HepG2 (cell line): ENCODE results near the gene KCNK5. TPM values are rescaled to one million over a fixed set of nuclear protein-coding genes. Genes with fewer than 3 reads are reported as not detected.

Experiments
- ATAC-seq: fragments of 200-7000 bp; cut with Tn5 transposase; 3 replicates; pipeline ENCODE4 v1.9.1; 2020; ENCODE audit warnings: mild to moderate bottlenecking, moderate library complexity
- BruUV-seq: library from RNA; stranded (reverse); fragments of 400-500 nt; replicated peaks from 2 replicates; lab custom pipeline; 2021; lab: Mats Ljungman, UMichigan
- CTCF ChIA-PET: fragments of 300-600 bp; formaldehyde crosslinking; extraction: SDS; loops from one replicate; lab custom pipeline; 2021; ENCODE audit warnings: low total read pairs, inconsistent platforms, low intra/inter-chr PET ratio; lab: Yijun Ruan, JAX
- POLR2A ChIA-PET: fragments of 350-600 bp; sonication (Branson Sonifier 250); formaldehyde crosslinking; loops from one replicate; lab custom pipeline; 2020; ENCODE audit warnings: antibody characterized with exemption, inconsistent platforms; lab: Yijun Ruan, JAX
- DNase-seq: peaks from one replicate; pipeline ENCODE4 v3.0.0-alpha.2; 2015; ENCODE audit warnings: low spot score
- FAIRE-seq: peaks from 3 replicates; lab custom pipeline; 2011; peaks lifted over from hg19 to GRCh38; lab: Jason Lieb, UNC
- H2AFZ ChIP-seq: one replicate; pipeline ENCODE4 v1.6.1; 2011; ENCODE audit warnings: low read length, inconsistent platforms
- H3K27ac ChIP-seq: fragments of 300-600 bp; 3 replicates; pipeline ENCODE4 v1.8.0; 2011; ENCODE audit warnings: mixed run types, mild to moderate bottlenecking, mixed read lengths, low read length, inconsistent platforms; ENCODE audit not compliant: insufficient read depth; ENCODE audit errors: extremely low read length
- H3K27me3 ChIP-seq, 2 experiments: fragments of 200-600 bp in 1 of 2; 2 replicates in 1 of 2; 3 replicates in 1 of 2; pipeline versions ENCODE4 v1.6.0 to v1.8.0; 2011; ENCODE audit warnings: low read length in 2 of 2, mild to moderate bottlenecking in 2 of 2, moderate library complexity in 2 of 2, inconsistent platforms in 1 of 2; ENCODE audit not compliant: insufficient read depth in 2 of 2, control insufficient read depth in 1 of 2
- H3K36me3 ChIP-seq, 2 experiments: fragments of 200-600 bp in 1 of 2; replicated peaks in 1 of 2; 2 replicates in 1 of 2; 3 replicates in 1 of 2; pipeline versions ENCODE4 v1.5.1 to v1.8.0; 2011; ENCODE audit warnings: low read length in 2 of 2, inconsistent platforms in 1 of 2; ENCODE audit not compliant: insufficient read depth in 2 of 2, control insufficient read depth in 1 of 2
- H3K4me1 ChIP-seq: 2 replicates; pipeline ENCODE4 v1.5.1; 2012; ENCODE audit warnings: low read length, inconsistent platforms; ENCODE audit not compliant: insufficient read depth
- H3K4me2 ChIP-seq: 2 replicates; pipeline ENCODE4 v1.6.0; 2011; ENCODE audit warnings: low read depth, low read length, inconsistent platforms
- H3K4me3 ChIP-seq, 3 experiments: fragments of 200-600 bp in 1 of 3; sonication (generic), shearing (Covaris generic) in 1 of 3; replicated peaks in 1 of 3; 2 replicates each; pipeline ENCODE4 v1.5.1; 2011 to 2016; ENCODE audit warnings: low read length in 3 of 3, inconsistent platforms in 2 of 3, low read depth in 2 of 3, mild to moderate bottlenecking in 2 of 3, control low read depth in 1 of 3, mixed read lengths in 1 of 3; ENCODE audit not compliant: insufficient read depth in 1 of 3
- H3K79me2 ChIP-seq: one replicate; pipeline ENCODE4 v1.6.1; 2011; ENCODE audit warnings: low read length, inconsistent platforms; ENCODE audit not compliant: insufficient read depth
- H3K9ac ChIP-seq: 2 replicates; pipeline ENCODE4 v1.6.0; 2011; ENCODE audit warnings: mild to moderate bottlenecking, low read depth, low read length, inconsistent platforms; ENCODE audit not compliant: insufficient read depth
- H3K9me3 ChIP-seq: 2 replicates; pipeline ENCODE4 v1.5.1; 2012; ENCODE audit warnings: mild to moderate bottlenecking, low read length
- H4K20me1 ChIP-seq: 2 replicates; pipeline ENCODE4 v1.6.0; 2011; ENCODE audit warnings: inconsistent platforms, mild to moderate bottlenecking, low read length, moderate library complexity; ENCODE audit not compliant: insufficient read depth
- ELF1 ChIP-seq: sonication (generic); formaldehyde crosslinking; IDR thresholded peaks from 2 replicates; pipeline ENCODE4 v1.4.0; 2020; ENCODE audit warnings: missing genetic modification reagents
- ETV6 ChIP-seq: sonication (generic); formaldehyde crosslinking; conservative IDR thresholded peaks from 2 replicates; pipeline ENCODE4 v1.4.0; 2020; ENCODE audit warnings: missing genetic modification reagents
- NR1H2 ChIP-seq: sonication (generic); formaldehyde crosslinking; IDR thresholded peaks from 2 replicates; pipeline ENCODE4 v1.8.1; 2022; ENCODE audit warnings: low read depth, missing genetic modification reagents, borderline replicate concordance
- PAF1 ChIP-seq: IDR thresholded peaks from 2 replicates; pipeline ENCODE4 v1.6.1; 2016; ENCODE audit warnings: missing genetic modification reagents, missing compliant biosample characterization
- TOPORS ChIP-seq: sonication (generic); formaldehyde crosslinking; IDR thresholded peaks from 2 replicates; pipeline ENCODE4 v1.8.0; 2023; ENCODE audit warnings: mild to moderate bottlenecking, missing genetic modification reagents
- ZNF510 ChIP-seq: sonication (generic); formaldehyde crosslinking; IDR thresholded peaks from 2 replicates; pipeline ENCODE4 v1.4.0; 2020; ENCODE audit warnings: low read depth, mild to moderate bottlenecking, missing genetic modification reagents
- ZNF678 ChIP-seq: sonication (generic); formaldehyde crosslinking; IDR thresholded peaks from 2 replicates; pipeline ENCODE4 v1.4.0; 2020; ENCODE audit warnings: mild to moderate bottlenecking, missing genetic modification reagents
- ZNF75D ChIP-seq: sonication (generic); formaldehyde crosslinking; IDR thresholded peaks from 2 replicates; pipeline ENCODE4 v1.8.1; 2023; ENCODE audit warnings: missing genetic modification reagents, mild to moderate bottlenecking, borderline replicate concordance
- WGBS: methylation state at CpG from one replicate; pipeline ENCODE4 v1.1.6; 2017; ENCODE audit warnings: low lambda C conversion rate; 5-methylcytosine and 5-hydroxymethylcytosine counted together
- in situ Hi-C: cut with HindIII; loops from 2 replicates; pipeline ENCODE4 v1.10.0; 2017; ENCODE audit warnings: low pct_unique_long_range_greater_than_20kb; ENCODE audit not compliant: extremely low pct_ligation_motif_present
- intact Hi-C: fragments of 100-400 bp; cut with micrococcal nuclease; formaldehyde crosslinking; loops from one replicate; pipeline ENCODE4 v1.10.0; 2022; ENCODE audit not compliant: unreplicated experiment
- polyA plus RNA-seq, 8 experiments: library from polyadenylated mRNA; depleted of rRNA in 3 of 8; stranded (reverse) in 7 of 8; unstranded in 1 of 8; fragments of >200 nt; fragmentation: Illumina TruSeq in 4 of 8; extraction: Trizol in 4 of 8; gene quantifications; 2 replicates each; pipeline versions ENCODE4 v1.2.1 to v1.2.3, GENCODE V29; 2011 to 2016; ENCODE audit warnings: low read depth in 4 of 8, missing spikeins in 1 of 8, mixed read lengths in 1 of 8; ENCODE audit not compliant: insufficient read depth in 1 of 8
- total RNA-seq, 5 experiments: library from RNA; depleted of rRNA; stranded (reverse); fragments of >200 nt; fragmentation: Illumina TruSeq; extraction: Trizol; gene quantifications; 2 replicates each; pipeline ENCODE4 v1.2.3, GENCODE V29; 2016; ENCODE audit warnings: low read depth in 1 of 5
- TF ChIP-seq, protein P1 (sequence below): sonication (generic); formaldehyde crosslinking; IDR thresholded peaks from 2 replicates; pipeline ENCODE4 v1.8.0; 2022; ENCODE audit warnings: missing genetic modification reagents, mild to moderate bottlenecking, moderate library complexity, borderline replicate concordance

The KCNK5 gene
- total and polyA plus RNA-seq, 2 of the 13 experiments (the other 11 are each of a cell fraction or from before 2014, with no cell fraction given), result 0.04 TPM; not detected in 1

DNA sequence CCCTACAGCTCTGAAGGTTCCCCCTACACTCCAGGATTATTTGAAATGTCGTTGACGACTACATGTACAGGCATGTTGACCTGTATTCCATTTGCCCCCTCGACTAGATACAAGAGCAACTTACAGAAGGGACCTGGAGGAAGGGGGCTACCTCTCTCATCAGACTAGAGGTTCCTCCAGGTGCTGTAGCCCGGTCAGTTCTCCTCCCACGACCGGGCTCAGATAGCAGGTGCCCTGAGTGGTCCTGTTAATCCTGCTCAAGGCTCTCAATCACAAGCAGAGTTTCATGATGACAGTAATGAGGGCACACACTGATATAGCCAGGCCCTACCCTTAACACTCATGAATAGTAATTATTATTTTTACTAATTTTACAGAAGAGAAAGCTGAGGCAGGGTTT is 36.5 kb downstream of the KCNK5 start:
- Histone ChIP-seq H3K4me3 (no peak overlapping the region), H4K20me1 (no peaks in the 10 kb centered on the region), H3K27ac (no peak overlapping the region), H3K4me1 (no peaks in the 10 kb centered on the region), H3K79me2 (no peaks in the 10 kb centered on the region), H3K36me3 (no peaks in the 10 kb centered on the region), H2AFZ (no peak overlapping the region), H3K4me2 (no peak overlapping the region), H3K27me3 (no peaks in the 10 kb centered on the region), H3K9me3 (no peaks in the 10 kb centered on the region), H3K9ac (no peak overlapping the region)
- POLR2A ChIA-PET, result no interaction called here
- DNase-seq (no peak), FAIRE-seq (no peak), ATAC-seq (no peak)
- intact Hi-C loops (no loop called here), in situ Hi-C loops (no loop called here)
- CTCF ChIA-PET, result no interaction called here
- TF ChIP-seq ZNF75D (CRISPR knock-in tag), result no peak
- TF ChIP-seq, protein P1, sequence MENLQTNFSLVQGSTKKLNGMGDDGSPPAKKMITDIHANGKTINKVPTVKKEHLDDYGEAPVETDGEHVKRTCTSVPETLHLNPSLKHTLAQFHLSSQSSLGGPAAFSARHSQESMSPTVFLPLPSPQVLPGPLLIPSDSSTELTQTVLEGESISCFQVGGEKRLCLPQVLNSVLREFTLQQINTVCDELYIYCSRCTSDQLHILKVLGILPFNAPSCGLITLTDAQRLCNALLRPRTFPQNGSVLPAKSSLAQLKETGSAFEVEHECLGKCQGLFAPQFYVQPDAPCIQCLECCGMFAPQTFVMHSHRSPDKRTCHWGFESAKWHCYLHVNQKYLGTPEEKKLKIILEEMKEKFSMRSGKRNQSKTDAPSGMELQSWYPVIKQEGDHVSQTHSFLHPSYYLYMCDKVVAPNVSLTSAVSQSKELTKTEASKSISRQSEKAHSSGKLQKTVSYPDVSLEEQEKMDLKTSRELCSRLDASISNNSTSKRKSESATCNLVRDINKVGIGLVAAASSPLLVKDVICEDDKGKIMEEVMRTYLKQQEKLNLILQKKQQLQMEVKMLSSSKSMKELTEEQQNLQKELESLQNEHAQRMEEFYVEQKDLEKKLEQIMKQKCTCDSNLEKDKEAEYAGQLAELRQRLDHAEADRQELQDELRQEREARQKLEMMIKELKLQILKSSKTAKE (CRISPR knock-in tag), result no peak
- no peak for TF ChIP-seq ZNF678 (CRISPR knock-in tag)
- TF ChIP-seq PAF1 (CRISPR knock-in tag), result no peak
- no TSS peak for BruUV-seq
- 45% methylated on average over 6 of the region's 6 CpGs for WGBS

DNA sequence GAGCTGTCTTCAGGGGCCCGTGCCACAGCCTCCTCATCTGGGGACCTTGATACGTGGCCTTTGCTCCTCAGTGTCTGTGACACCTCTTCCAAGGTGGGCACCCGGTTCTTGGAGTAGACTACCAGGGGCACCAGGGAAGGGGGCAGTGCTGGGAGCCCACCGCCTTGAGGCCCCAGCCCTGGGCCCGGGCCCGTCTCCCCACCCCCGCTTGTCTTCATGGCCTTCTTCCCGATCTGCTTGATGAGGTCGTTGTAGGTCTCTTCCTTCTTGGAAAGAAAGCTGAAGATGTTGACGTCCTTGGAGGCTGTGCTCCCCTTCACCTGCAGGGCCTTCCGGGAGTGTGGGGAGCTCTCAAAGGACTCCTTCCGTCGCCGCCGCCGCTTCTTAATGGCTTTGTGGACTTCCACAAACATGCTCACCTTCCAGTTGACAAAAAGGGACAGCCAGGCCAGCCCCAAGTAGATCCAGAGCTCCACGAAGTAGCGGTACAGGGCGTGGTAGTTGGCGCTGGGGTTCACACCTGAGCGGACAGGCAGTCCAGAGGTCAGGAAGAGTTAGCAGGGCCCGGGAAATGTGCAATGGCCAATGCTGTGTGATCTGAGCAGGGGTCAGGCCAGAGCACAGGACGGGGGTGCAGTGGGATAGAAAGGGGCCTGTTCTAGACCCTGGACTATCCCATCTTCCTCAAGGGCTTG is 37.9 kb downstream of the KCNK5 start:
- DNase-seq (no peak), ATAC-seq (no peak), FAIRE-seq (no peak)
- Histone ChIP-seq H3K9me3 (no peaks in the 10 kb centered on the region), H3K36me3 (no peaks in the 10 kb centered on the region), H3K4me1 (no peaks in the 10 kb centered on the region), H3K4me3 (no peak overlapping the region), H4K20me1 (no peaks in the 10 kb centered on the region), H2AFZ (no peak overlapping the region), H3K79me2 (no peaks in the 10 kb centered on the region), H3K27me3 (no peaks in the 10 kb centered on the region; a peak in 1 of 5 replicates)
- WGBS, result 64% methylated on average over 18 of the region's 23 CpGs
- in situ Hi-C loops, result no loop called here
- CTCF ChIA-PET, result no interaction called here
- TF ChIP-seq ZNF510 (CRISPR knock-in tag), result no peak
- TF ChIP-seq ELF1 (CRISPR knock-in tag), result no peak
- no peak for TF ChIP-seq TOPORS (CRISPR knock-in tag)
- TF ChIP-seq ETV6, result no peak
- TF ChIP-seq NR1H2 (CRISPR knock-in tag), result no peak
- TF ChIP-seq, all 625 proteins: peak for 0
- H3K4me2 ChIP-seq, result no peak overlapping the region
- H3K9ac ChIP-seq, result no peak overlapping the region
- BruUV-seq, result no TSS peak
- POLR2A ChIA-PET, result no interaction called here
- intact Hi-C loops, result no loop called here
- no peak overlapping the region for H3K27ac ChIP-seq
